Neural progenitor cell (in vitro differentiated cells): Measurements from ENCODE around the gene KLRF1. TPM values are rescaled to one million over a fixed set of nuclear protein-coding genes. Genes with fewer than 3 reads are reported as not detected.

Experiments
- DNase-seq: peaks from one replicate; pipeline ENCODE4 v3.0.0-alpha.2; 2016; ENCODE audit warnings: low spot score
- H2AFZ ChIP-seq: fragments of 200-600 bp; sonication (generic); replicated peaks from 2 replicates; pipeline ENCODE4 v1.6.1; 2016; ENCODE audit warnings: antibody characterized with exemption
- H3F3A ChIP-seq: fragments of 200-600 bp; sonication (generic); 2 replicates; pipeline ENCODE4 v1.6.1; 2016; ENCODE audit warnings: antibody characterized with exemption, low read depth
- H3K27ac ChIP-seq: fragments of 200-600 bp; sonication (generic); 2 replicates; pipeline ENCODE4 v1.5.1; 2016; ENCODE audit warnings: mild to moderate bottlenecking
- H3K27me3 ChIP-seq: fragments of 200-600 bp; sonication (generic); 2 replicates; pipeline ENCODE4 v1.6.1; 2016; ENCODE audit warnings: mild to moderate bottlenecking, moderate library complexity
- H3K36me3 ChIP-seq: fragments of 200-600 bp; sonication (generic); 2 replicates; pipeline ENCODE4 v1.5.1; 2016
- H3K4me1 ChIP-seq: fragments of 200-600 bp; sonication (generic); 2 replicates; pipeline ENCODE4 v1.6.1; 2016; ENCODE audit warnings: mixed run types
- H3K4me2 ChIP-seq: fragments of 200-600 bp; sonication (generic); 2 replicates; pipeline ENCODE4 v1.6.1; 2016
- H3K4me3 ChIP-seq: fragments of 200-600 bp; sonication (generic); 2 replicates; pipeline ENCODE4 v1.5.1; 2016
- H3K79me2 ChIP-seq: fragments of 200-600 bp; sonication (generic); 2 replicates; pipeline ENCODE4 v1.6.1; 2016; ENCODE audit warnings: low read depth
- H3K9ac ChIP-seq: fragments of 200-600 bp; sonication (generic); 2 replicates; pipeline ENCODE4 v1.6.1; 2016
- H3K9me3 ChIP-seq: fragments of 200-600 bp; sonication (generic); 2 replicates; pipeline ENCODE4 v1.5.1; 2016; ENCODE audit warnings: low read depth
- H4K20me1 ChIP-seq: fragments of 200-600 bp; sonication (generic); 2 replicates; pipeline ENCODE4 v1.6.1; 2016; ENCODE audit warnings: low read depth
- H3K27ac Mint-ChIP-seq: 3 replicates; pipeline ENCODE4 v1.8.0; 2021; ENCODE audit warnings: mixed read lengths
- H3K27me3 Mint-ChIP-seq: 2 replicates; pipeline ENCODE4 v1.8.0; 2022; ENCODE audit warnings: low read depth, mild to moderate bottlenecking, inconsistent platforms, moderate library complexity, mixed read lengths; ENCODE audit not compliant: insufficient read depth
- H3K36me3 Mint-ChIP-seq: 3 replicates; pipeline ENCODE4 v1.8.0; 2021; ENCODE audit warnings: mixed read lengths
- H3K4me1 Mint-ChIP-seq: 3 replicates; pipeline ENCODE4 v1.8.0; 2021; ENCODE audit warnings: mixed read lengths
- H3K4me3 Mint-ChIP-seq: 3 replicates; pipeline ENCODE4 v1.8.0; 2021; ENCODE audit warnings: mild to moderate bottlenecking, moderate library complexity, mixed read lengths
- H3K9me3 Mint-ChIP-seq: 3 replicates; pipeline ENCODE4 v1.8.0; 2020; ENCODE audit warnings: mixed read lengths
- EZH2 ChIP-seq: fragments of 200-600 bp; sonication (generic); IDR thresholded peaks from 2 replicates; pipeline ENCODE4 v1.6.1; 2017; ENCODE audit warnings: antibody characterized with exemption, mild to moderate bottlenecking, moderate library complexity
- EZH2phosphoT487 ChIP-seq: fragments of 200-600 bp; sonication (generic); IDR thresholded peaks from 2 replicates; pipeline ENCODE4 v1.6.1; 2017; ENCODE audit warnings: antibody characterized with exemption
- total RNA-seq: library from RNA; depleted of rRNA; stranded (reverse); fragments of >200 nt; gene quantifications from 2 replicates; pipeline ENCODE4 v1.2.3, GENCODE V29; 2015; ENCODE audit warnings: low replicate concordance
- TF ChIP-seq, protein P1 (sequence below): fragments of 200-600 bp; sonication (generic); IDR thresholded peaks from 2 replicates; pipeline ENCODE4 v1.5.1; 2017; ENCODE audit warnings: antibody characterized with exemption, mild to moderate bottlenecking

Gene KLRF1
- total RNA-seq, 1 donor from 2014 or later = not detected

DNA sequence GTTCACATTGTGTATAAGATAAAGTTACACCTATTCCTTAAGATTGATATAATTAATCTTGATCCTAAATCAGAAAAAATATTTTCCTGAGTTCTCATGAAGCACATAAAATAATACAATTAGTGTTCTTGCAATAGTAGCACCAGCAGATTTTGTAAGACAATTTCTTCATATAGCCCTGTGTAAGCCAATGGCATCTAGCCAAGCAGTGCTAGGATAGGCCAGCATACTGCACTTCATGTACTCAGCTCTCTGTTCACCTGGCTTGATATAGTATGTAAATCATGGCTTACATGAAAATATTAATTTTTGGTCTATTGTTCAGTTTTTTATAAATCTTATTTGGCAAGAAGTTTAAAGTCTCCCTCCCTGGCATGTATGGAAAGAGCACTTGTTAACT is 55.9 kb downstream of the KLRF1 start:
- Histone ChIP-seq H3K9ac (no peak overlapping the region), H3K27me3 (no peaks in the 10 kb centered on the region), H3K4me2 (no peak overlapping the region), H4K20me1 (no peaks in the 10 kb centered on the region), H3K4me1 (no peaks in the 10 kb centered on the region), H3K79me2 (no peaks in the 10 kb centered on the region), H3K36me3 (no peaks in the 10 kb centered on the region), H2AFZ (no peak overlapping the region), H3K27ac (no peak overlapping the region), H3F3A (peaks cover 8% of the 10 kb centered on the region), H3K9me3 (no peaks in the 10 kb centered on the region), H3K4me3 (no peak overlapping the region)
- TF ChIP-seq EZH2 (no peak), EZH2phosphoT487 (no peak)
- TF ChIP-seq, protein P1, sequence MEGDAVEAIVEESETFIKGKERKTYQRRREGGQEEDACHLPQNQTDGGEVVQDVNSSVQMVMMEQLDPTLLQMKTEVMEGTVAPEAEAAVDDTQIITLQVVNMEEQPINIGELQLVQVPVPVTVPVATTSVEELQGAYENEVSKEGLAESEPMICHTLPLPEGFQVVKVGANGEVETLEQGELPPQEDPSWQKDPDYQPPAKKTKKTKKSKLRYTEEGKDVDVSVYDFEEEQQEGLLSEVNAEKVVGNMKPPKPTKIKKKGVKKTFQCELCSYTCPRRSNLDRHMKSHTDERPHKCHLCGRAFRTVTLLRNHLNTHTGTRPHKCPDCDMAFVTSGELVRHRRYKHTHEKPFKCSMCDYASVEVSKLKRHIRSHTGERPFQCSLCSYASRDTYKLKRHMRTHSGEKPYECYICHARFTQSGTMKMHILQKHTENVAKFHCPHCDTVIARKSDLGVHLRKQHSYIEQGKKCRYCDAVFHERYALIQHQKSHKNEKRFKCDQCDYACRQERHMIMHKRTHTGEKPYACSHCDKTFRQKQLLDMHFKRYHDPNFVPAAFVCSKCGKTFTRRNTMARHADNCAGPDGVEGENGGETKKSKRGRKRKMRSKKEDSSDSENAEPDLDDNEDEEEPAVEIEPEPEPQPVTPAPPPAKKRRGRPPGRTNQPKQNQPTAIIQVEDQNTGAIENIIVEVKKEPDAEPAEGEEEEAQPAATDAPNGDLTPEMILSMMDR = no peak
- Mint-ChIP-seq H3K27ac (no peak overlapping the region), H3K4me3 (no peak overlapping the region), H3K27me3 (no peaks in the 10 kb centered on the region), H3K36me3 (no peaks in the 10 kb centered on the region), H3K4me1 (no peaks in the 10 kb centered on the region), H3K9me3 (no peaks in the 10 kb centered on the region)
- DNase-seq = no peak

DNA sequence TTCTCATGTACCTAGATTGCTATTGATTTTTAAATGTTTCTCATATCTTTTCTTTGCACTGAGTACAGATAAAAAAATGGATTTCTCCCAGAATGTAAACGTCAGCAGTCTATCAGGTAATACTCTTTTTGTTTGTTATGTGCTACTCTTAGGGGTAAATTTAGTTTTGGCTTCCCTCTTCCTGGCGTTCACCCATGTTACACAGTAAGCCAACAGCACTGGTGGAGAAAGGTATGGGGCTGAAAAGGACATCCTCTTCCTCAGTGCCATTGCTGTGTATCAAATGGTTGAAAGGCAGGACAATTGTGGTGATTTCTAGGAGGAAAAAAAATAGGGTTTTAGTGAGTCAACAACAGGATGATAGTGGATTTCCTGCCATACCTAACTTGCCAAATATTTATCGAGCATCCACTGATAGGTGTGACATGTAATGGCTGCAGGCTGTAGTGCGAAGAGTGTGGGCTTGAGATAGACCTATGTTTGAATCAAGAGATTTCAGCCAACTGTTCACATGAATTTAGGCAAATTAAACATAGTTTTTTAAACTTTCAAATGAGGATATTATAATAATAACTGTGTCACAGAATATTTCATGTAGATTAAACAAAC is 61.5 kb downstream of the KLRF1 start:
- Histone ChIP-seq H3K4me2 (no peak overlapping the region), H3K27me3 (no peaks in the 10 kb centered on the region), H3K9me3 (no peaks in the 10 kb centered on the region), H3K36me3 (no peaks in the 10 kb centered on the region), H3K9ac (no peak overlapping the region), H2AFZ (no peak overlapping the region), H3K4me1 (no peaks in the 10 kb centered on the region), H3K27ac (no peak overlapping the region), H4K20me1 (peaks cover 3% of the 10 kb centered on the region), H3K79me2 (no peaks in the 10 kb centered on the region), H3F3A (peaks cover 6% of the 10 kb centered on the region), H3K4me3 (no peak overlapping the region)
- Mint-ChIP-seq H3K4me1 (no peaks in the 10 kb centered on the region), H3K27ac (no peak overlapping the region), H3K36me3 (no peaks in the 10 kb centered on the region), H3K9me3 (no peaks in the 10 kb centered on the region), H3K4me3 (no peak overlapping the region), H3K27me3 (no peaks in the 10 kb centered on the region)
- no peak for DNase-seq
- TF ChIP-seq, protein P1 = no peak
- no peak for TF ChIP-seq EZH2
- no peak for TF ChIP-seq EZH2phosphoT487

Other genes with a start within 250 kb of the KLRF1 start
- not detected in 2 replicates for gene KLRB1, start 219.6 kb upstream of the KLRF1 start, total RNA-seq
- gene CLEC2D, start 157.8 kb upstream of the KLRF1 start, total RNA-seq = 10.3 and 18.7 TPM in 2 replicates
- not detected in 2 replicates for gene CLECL1, start 94.4 kb upstream of the KLRF1 start, total RNA-seq
- not detected in 2 replicates for gene CD69, start 66.6 kb upstream of the KLRF1 start, total RNA-seq
- 0.28 and 1.0 TPM in 2 replicates for gene CLEC2B, start 41.9 kb downstream of the KLRF1 start, total RNA-seq
- not detected in 2 replicates for gene KLRF2, start 54.0 kb downstream of the KLRF1 start, total RNA-seq
- not detected in 2 replicates for gene CLEC2A, start 104.9 kb downstream of the KLRF1 start, total RNA-seq
- gene CLEC12A, start 143.9 kb downstream of the KLRF1 start, total RNA-seq = not detected in 2 replicates
- gene CLEC1B, start 171.6 kb downstream of the KLRF1 start, total RNA-seq = not detected in 2 replicates
- gene CLEC12B, start 183.1 kb downstream of the KLRF1 start, total RNA-seq = not detected in 2 replicates
- gene CLEC9A, start 203.2 kb downstream of the KLRF1 start, total RNA-seq = not detected in 2 replicates